Activated CD8-positive, alpha-beta memory T cell treated with anti-CD3 and anti-CD28 coated beads, Interleukin-2, amount 50 U/mL, for 24 hours (primary cell): ENCODE measurements around the gene TMEM258.

Source experiments
- DNase-seq: peaks from one replicate; pipeline ENCODE4 v3.0.0-alpha.2; 2020; ENCODE audit errors: extremely low read depth

The TMEM258 gene

GRCh38 chr11:61776561-61777075 lies 15.8 kb downstream of the TMEM258 start:
- DNase-seq: no peak

GRCh38 chr11:61775606-61776554 lies 16.5 kb downstream of the TMEM258 start:
- DNase-seq: no peak

GRCh38 chr11:61775106-61775505 lies 17.3 kb downstream of the TMEM258 start:
- no peak for DNase-seq

GRCh38 chr11:61774411-61774810 lies 18.0 kb downstream of the TMEM258 start:
- no peak for DNase-seq

GRCh38 chr11:61773809-61774208 lies 18.6 kb downstream of the TMEM258 start:
- no peak for DNase-seq

GRCh38 chr11:61773356-61773755 lies 19.0 kb downstream of the TMEM258 start:
- DNase-seq: no peak

GRCh38 chr11:61771985-61772455 lies 20.4 kb downstream of the TMEM258 start:
- no peak for DNase-seq

GRCh38 chr11:61771195-61771894 lies 21.1 kb downstream of the TMEM258 start:
- no peak for DNase-seq

GRCh38 chr11:61769946-61770683 lies 22.3 kb downstream of the TMEM258 start:
- no peak for DNase-seq

GRCh38 chr11:61769169-61769920 lies 23.1 kb downstream of the TMEM258 start:
- DNase-seq: no peak

GRCh38 chr11:61768376-61769076 lies 23.9 kb downstream of the TMEM258 start:
- DNase-seq: no peak

GRCh38 chr11:61766353-61766841 lies 26.0 kb downstream of the TMEM258 start:
- no peak for DNase-seq

- no peak for DNase-seq
These were observed 26.7 kb downstream of the TMEM258 start for GRCh38 chr11:61765550-61766253.

GRCh38 chr11:61764606-61765260 lies 27.7 kb downstream of the TMEM258 start:
- DNase-seq: no peak

- no peak for DNase-seq
These were observed 28.3 kb downstream of the TMEM258 start for GRCh38 chr11:61763930-61764605.

GRCh38 chr11:61762798-61763197 lies 29.6 kb downstream of the TMEM258 start:
- no peak for DNase-seq

- no peak for DNase-seq
These were observed 30.2 kb downstream of the TMEM258 start for GRCh38 chr11:61762223-61762615.

- DNase-seq: no peak
These were observed 30.8 kb downstream of the TMEM258 start for GRCh38 chr11:61761440-61762222.
